Esophagus squamous epithelium (tissue), 4 donors: ENCODE measurements around the gene SRD5A2.

Source experiments
- POLR2A ChIP-seq, 4 donors: fragments of 450-650 bp; IDR thresholded peaks; one replicate each; pipeline ENCODE4 v1.6.1; 2017; ENCODE audit warnings: antibody characterized with exemption in 4 of 4, mild to moderate bottlenecking in 4 of 4, moderate library complexity in 3 of 4
- TF ChIP-seq, protein P1 (sequence below), 6 experiments: fragments of 450-650 bp in 4 of 6; fragments of 200-600 bp in 2 of 6; sonication (generic) in 2 of 6; IDR thresholded peaks; one replicate each; pipeline ENCODE4 v1.5.1; 2016 to 2019; ENCODE audit warnings: antibody characterized with exemption in 6 of 6, mild to moderate bottlenecking in 4 of 6, moderate library complexity in 4 of 6

DNA sequence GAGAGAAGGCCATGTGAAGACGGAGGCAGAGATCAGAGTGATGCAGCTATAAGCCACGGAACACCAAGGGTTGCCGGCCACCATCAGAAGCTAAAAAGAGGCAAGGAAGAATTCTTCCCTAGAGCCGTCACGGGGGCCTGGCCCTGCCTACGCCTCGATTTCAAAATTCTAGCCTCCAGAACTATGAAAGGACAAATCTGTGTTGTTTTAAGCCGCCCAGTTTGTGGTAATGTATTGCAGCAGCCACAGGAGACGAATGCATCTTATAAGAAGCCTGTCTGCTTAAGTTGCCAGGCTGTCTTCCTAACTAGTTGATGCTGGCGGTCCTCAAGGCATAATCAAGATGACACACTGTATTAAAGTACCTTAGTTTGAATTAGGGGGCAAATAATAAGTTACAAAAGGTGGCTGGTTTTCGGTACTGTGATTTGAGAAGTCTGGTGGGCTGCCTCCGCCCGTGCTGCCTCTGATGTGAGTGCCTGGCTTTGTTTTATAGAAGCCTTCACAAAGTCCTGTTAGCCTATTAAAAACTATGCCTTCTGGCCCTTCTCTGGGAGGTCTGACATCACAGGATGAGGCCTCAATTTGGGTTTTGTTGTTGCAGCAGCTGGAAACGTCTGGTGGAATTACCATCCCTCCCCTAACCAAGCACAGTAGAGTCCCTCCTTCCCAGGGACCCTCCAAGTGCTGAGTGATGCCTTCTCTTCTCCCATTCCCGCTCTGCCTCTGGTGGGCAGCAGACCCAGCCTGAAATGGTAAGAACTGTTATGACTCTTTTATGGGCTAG, 53.6 kb downstream of the SRD5A2 start:
- TF ChIP-seq, protein P1, sequence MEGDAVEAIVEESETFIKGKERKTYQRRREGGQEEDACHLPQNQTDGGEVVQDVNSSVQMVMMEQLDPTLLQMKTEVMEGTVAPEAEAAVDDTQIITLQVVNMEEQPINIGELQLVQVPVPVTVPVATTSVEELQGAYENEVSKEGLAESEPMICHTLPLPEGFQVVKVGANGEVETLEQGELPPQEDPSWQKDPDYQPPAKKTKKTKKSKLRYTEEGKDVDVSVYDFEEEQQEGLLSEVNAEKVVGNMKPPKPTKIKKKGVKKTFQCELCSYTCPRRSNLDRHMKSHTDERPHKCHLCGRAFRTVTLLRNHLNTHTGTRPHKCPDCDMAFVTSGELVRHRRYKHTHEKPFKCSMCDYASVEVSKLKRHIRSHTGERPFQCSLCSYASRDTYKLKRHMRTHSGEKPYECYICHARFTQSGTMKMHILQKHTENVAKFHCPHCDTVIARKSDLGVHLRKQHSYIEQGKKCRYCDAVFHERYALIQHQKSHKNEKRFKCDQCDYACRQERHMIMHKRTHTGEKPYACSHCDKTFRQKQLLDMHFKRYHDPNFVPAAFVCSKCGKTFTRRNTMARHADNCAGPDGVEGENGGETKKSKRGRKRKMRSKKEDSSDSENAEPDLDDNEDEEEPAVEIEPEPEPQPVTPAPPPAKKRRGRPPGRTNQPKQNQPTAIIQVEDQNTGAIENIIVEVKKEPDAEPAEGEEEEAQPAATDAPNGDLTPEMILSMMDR (IDR thresholded peaks at IDR 0.05): no peak
- no peak for TF ChIP-seq POLR2A (IDR thresholded peaks at IDR 0.05)
